Loucy (cell line): ENCODE results near the gene POLD4.

Source experiments
- EZH2phosphoT487 ChIP-seq: fragments of 200-600 bp; IDR thresholded peaks from 2 replicates; pipeline ENCODE4 v1.6.1; 2018; ENCODE audit warnings: antibody characterized with exemption, mild to moderate bottlenecking, moderate library complexity, borderline replicate concordance
- TF ChIP-seq, protein P1 (sequence below): fragments of 200-600 bp; sonication (generic); conservative IDR thresholded peaks from 2 replicates; pipeline ENCODE4 v1.5.1; 2014; ENCODE audit warnings: mild to moderate bottlenecking, antibody characterized with exemption, low read length

DNA sequence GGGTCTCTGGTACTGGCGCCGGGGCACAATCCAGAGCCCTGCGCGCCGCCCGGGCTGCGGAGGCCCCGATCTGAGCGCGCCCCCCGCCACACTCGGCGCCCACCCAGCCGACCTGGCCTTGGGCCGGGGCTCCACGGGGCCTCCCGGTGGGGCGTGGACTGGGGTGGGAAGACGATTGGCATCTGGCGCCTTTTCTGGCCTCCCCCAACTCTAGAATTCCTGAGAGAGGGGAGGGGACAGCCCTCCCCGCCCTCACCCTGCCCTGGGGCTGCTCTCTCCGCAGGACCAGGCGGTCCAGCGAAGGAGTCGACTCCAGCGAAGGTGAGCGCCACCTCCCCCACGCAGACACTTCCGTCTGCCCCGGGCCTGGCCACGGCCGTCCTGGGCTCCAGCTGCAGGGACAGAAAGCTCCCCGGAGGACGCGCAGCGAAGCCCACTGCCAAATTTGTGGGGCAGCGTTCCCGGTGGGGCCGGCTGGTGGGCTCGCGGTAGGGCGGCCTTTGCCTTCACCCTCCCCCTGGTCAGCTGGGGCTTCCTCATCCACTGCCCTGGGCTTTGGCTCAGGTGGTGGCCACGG is 49.4 kb downstream of the POLD4 start:
- TF ChIP-seq, protein P1, sequence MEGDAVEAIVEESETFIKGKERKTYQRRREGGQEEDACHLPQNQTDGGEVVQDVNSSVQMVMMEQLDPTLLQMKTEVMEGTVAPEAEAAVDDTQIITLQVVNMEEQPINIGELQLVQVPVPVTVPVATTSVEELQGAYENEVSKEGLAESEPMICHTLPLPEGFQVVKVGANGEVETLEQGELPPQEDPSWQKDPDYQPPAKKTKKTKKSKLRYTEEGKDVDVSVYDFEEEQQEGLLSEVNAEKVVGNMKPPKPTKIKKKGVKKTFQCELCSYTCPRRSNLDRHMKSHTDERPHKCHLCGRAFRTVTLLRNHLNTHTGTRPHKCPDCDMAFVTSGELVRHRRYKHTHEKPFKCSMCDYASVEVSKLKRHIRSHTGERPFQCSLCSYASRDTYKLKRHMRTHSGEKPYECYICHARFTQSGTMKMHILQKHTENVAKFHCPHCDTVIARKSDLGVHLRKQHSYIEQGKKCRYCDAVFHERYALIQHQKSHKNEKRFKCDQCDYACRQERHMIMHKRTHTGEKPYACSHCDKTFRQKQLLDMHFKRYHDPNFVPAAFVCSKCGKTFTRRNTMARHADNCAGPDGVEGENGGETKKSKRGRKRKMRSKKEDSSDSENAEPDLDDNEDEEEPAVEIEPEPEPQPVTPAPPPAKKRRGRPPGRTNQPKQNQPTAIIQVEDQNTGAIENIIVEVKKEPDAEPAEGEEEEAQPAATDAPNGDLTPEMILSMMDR: no peak
- no peak for TF ChIP-seq EZH2phosphoT487
